Ecto neural progenitor cell (in vitro differentiated cells): Measurements from ENCODE around the gene IFIT1.
"Not testable (repeated sequence)": the region's sequence is repeated elsewhere in the genome, so short reads cannot be mapped to it uniquely, and the experiment has no call there.

Experiments
- DNase-seq: peaks from one replicate; pipeline ENCODE4 v3.0.0-alpha.2; 2018; ENCODE audit warnings: low spot score

The IFIT1 gene

GRCh38 chr10:89431977-89432376, 39.6 kb downstream of the IFIT1 start:
- DNase-seq, result no peak

DNA sequence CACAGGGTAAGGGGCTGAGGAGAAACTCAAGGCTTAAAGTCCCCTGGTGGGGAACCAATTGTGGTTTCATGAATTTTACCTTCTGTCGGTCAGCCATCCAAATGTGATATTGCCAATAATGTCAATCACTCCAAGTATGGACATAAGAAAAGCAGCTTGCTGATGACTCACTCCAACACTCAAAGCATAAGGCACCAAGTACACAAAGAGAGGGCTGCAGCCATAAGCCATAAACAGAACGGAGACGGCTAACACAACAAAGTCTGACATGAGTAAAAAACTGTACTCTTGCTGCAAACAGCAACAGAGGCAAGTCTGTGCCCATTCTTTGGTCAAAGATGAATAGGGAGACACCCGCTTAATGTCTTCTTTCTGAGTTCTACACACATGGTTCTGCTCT, 46.1 kb downstream of the IFIT1 start:
- no peak for DNase-seq

DNA sequence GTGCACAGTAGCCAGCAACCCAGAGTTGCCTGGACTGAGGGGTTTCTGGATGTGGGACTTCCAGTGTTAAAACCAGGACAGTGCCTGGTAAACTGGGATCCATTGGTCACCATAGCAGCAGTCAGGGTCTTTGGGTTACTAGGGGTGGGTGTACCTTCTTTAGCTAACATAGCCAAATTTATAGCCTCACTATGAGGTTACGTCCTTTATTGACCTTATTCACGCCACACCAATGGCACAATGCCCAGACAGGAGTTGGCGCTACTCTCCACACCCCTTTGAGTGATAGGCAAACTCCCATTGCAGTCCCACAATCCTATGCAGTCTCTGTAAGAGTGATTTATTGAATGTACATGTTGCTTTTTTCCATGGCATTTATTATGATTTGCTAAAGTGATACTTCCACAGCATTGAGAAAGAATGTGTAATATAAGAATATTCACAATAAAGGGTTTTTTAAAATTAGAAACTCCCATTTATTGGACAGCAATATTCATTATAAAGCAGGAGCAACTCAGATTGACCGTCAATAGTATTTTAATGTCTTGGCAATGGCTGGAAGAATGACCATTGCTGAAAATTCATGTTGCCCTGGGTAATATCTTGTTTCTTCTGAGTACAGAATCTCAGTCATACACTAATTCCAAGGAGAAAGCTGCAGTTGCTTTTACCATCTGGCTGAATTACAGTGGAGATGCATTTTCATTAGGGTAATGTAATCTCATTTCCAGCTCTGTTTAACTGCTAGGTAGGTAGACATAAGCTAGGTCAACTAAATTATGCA, 48.0 kb downstream of the IFIT1 start:
- no peak for DNase-seq

GRCh38 chr10:89442289-89442688, 49.9 kb downstream of the IFIT1 start:
- no peak for DNase-seq

DNA sequence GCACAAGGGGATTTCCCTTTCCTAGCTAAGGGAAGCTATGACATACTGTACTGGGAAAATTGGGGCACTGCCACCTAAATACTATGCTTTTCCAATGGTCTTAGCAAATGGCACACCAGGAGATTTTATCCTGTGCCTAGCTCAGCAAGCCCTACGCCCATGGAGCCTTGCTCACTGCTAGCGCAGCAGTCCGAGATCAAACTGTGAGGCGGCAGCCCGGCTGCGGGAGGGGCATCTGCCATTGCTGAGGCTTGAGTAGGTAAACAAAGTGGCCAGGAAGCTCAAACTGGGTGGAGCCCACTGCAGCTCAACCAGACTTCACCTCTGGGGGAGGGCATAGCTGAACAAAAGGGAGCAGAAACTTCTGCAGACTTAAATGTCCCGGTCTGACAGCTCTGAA, 52.4 kb downstream of the IFIT1 start:
- not testable (repeated sequence) for DNase-seq

- no peak for DNase-seq
Observed at GRCh38 chr10:89450901-89451300, 58.5 kb downstream of the IFIT1 start.

DNA sequence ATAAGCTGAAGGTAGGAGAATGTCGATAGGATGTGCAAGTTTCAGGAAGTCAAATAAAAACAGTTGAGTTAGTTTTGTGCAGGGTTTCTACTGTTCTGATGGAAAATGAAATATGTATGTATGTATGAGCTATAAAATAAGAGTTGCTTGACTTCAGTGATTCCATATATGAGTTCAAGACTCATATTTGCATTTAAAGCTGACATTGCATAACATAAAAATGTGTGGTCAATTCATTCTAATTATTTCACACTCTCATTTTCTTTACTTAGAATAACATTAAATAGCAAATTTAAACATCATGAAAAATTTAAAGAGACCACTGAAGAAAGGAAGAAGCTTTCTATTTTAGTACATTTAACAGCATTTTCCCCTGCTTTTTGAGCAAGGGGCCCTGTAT, 59.8 kb downstream of the IFIT1 start:
- DNase-seq, result no peak

DNA sequence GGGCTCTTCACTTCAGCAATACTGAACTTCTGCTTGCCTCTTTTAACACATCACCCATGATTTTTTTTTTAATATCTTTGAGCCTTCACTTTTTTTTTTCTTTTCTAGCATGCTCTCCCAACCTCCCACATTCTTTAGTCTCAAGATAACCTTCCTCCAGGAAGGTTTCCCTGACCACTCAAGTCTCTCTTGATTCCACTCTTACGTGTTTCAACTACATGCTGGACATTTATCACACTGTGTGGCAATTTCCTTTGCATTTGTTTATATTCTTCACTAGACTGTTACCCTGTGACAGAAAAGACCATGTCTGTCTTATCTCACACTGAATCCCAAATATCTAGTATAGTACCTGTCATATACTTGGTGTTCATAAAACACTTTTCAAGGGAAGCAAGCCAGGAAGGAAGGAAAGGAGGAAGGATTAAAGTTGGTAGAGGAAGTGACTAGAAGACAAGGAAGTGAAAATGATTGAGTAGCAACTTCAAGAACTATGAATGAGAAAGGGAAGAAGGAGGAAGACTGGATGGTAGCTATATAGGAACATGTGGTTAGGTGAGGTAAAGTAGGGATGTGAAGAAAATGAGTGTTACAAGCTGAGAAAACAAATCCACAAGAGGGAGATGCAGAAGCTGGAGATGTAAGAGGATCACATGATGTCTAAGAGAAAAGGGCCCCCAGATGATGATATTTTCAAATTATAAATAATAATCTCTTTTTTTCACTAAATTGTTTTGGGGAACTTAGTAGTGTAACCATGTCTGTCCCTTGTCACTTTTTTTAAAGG, 62.3 kb downstream of the IFIT1 start:
- no peak for DNase-seq
